HEK293 (cell line): ENCODE data around the gene ATXN1L.

ENCODE experiments used
- CTCF ChIA-PET: fragments of 350-600 bp; formaldehyde crosslinking; extraction: SDS; loops from one replicate; lab custom pipeline; 2021; ENCODE audit warnings: antibody characterized with exemption; lab: Yijun Ruan, JAX
- POLR2A ChIA-PET: fragments of 300-600 bp; formaldehyde crosslinking; extraction: SDS; loops from one replicate; lab custom pipeline; 2020; ENCODE audit warnings: antibody characterized with exemption, inconsistent platforms; lab: Yijun Ruan, JAX
- H3K27ac ChIP-seq: fragments of 200-500 bp; sonication (Bioruptor generic); 2 replicates; pipeline ENCODE4 v1.5.1; 2014; ENCODE audit warnings: low read depth, low read length, control low read depth, inconsistent platforms; ENCODE audit errors: extremely low read depth
- H3K36me3 ChIP-seq, 2 experiments: fragments of 200-500 bp in 1 of 2; sonication (Bioruptor generic) in 1 of 2; 1 replicate in 1 of 2; 2 replicates in 1 of 2; pipeline ENCODE4 v1.5.1; 2014 to 2017; ENCODE audit warnings: inconsistent platforms in 2 of 2, low read length in 2 of 2; ENCODE audit not compliant: control insufficient read depth in 2 of 2, insufficient read depth in 1 of 2
- H3K4me1 ChIP-seq: fragments of 200-500 bp; sonication (Bioruptor generic); 2 replicates; pipeline ENCODE4 v1.5.1; 2014; ENCODE audit warnings: mild to moderate bottlenecking, low read length, inconsistent platforms; ENCODE audit not compliant: control insufficient read depth, insufficient read depth
- H3K4me3 ChIP-seq: 2 replicates; pipeline ENCODE4 v1.5.1; 2011; ENCODE audit warnings: low read depth, mild to moderate bottlenecking, control low read depth, low read length, moderate library complexity
- H3K9me3 ChIP-seq: fragments of 200-500 bp; sonication (Bioruptor generic); 2 replicates; pipeline ENCODE4 v1.5.1; 2014; ENCODE audit warnings: low read depth, low read length, inconsistent platforms; ENCODE audit not compliant: control insufficient read depth, insufficient read depth
- GLIS2 ChIP-seq: fragments of 450-650 bp; formaldehyde crosslinking; IDR thresholded peaks from 2 replicates; pipeline ENCODE4 v1.5.1; 2016; ENCODE audit warnings: missing biosample characterization, missing genetic modification characterization
- HOXD13 ChIP-seq: sonication (generic); formaldehyde crosslinking; IDR thresholded peaks from 2 replicates; pipeline ENCODE4 v1.8.0; 2022; ENCODE audit warnings: missing genetic modification reagents, borderline replicate concordance
- PRDM1 ChIP-seq: fragments of 450-650 bp; formaldehyde crosslinking; IDR thresholded peaks from 2 replicates; pipeline ENCODE4; 2016; ENCODE audit warnings: missing biosample characterization, missing genetic modification characterization
- REPIN1 ChIP-seq: fragments of 450-650 bp; formaldehyde crosslinking; IDR thresholded peaks from 2 replicates; pipeline ENCODE4 v1.5.1; 2017; ENCODE audit warnings: missing biosample characterization, missing genetic modification characterization, low read depth
- ZBTB17 ChIP-seq: fragments of 450-650 bp; formaldehyde crosslinking; IDR thresholded peaks from 2 replicates; pipeline ENCODE4 v1.5.1; 2016; ENCODE audit warnings: missing biosample characterization, missing genetic modification characterization
- ZBTB7A ChIP-seq: fragments of 450-650 bp; formaldehyde crosslinking; IDR thresholded peaks from 2 replicates; pipeline ENCODE4 v1.5.1; 2016; ENCODE audit warnings: low read depth, missing biosample characterization, missing genetic modification characterization
- ZFP3 ChIP-seq: fragments of 450-650 bp; formaldehyde crosslinking; IDR thresholded peaks from 2 replicates; pipeline ENCODE4 v1.5.1; 2016; ENCODE audit warnings: low read depth, missing biosample characterization, missing genetic modification characterization
- ZNF121 ChIP-seq: fragments of 450-650 bp; formaldehyde crosslinking; IDR thresholded peaks from 2 replicates; pipeline ENCODE4 v1.5.1; 2016; ENCODE audit warnings: missing biosample characterization, missing genetic modification characterization
- ZNF132 ChIP-seq: fragments of 450-650 bp; formaldehyde crosslinking; IDR thresholded peaks from 2 replicates; pipeline ENCODE4 v1.5.1; 2017; ENCODE audit warnings: missing biosample characterization, missing genetic modification characterization, borderline replicate concordance
- ZNF175 ChIP-seq: fragments of 450-650 bp; formaldehyde crosslinking; IDR thresholded peaks from 2 replicates; pipeline ENCODE4 v1.5.1; 2016; ENCODE audit warnings: missing biosample characterization, missing genetic modification characterization
- ZNF202 ChIP-seq: fragments of 450-650 bp; formaldehyde crosslinking; IDR thresholded peaks from 2 replicates; pipeline ENCODE4 v1.5.1; 2016; ENCODE audit warnings: missing biosample characterization, missing genetic modification characterization, borderline replicate concordance
- ZNF214 ChIP-seq: fragments of 450-650 bp; formaldehyde crosslinking; IDR thresholded peaks from 2 replicates; pipeline ENCODE4 v1.5.1; 2017; ENCODE audit warnings: missing biosample characterization, mild to moderate bottlenecking, missing genetic modification characterization, borderline replicate concordance
- ZNF24 ChIP-seq: fragments of 450-650 bp; formaldehyde crosslinking; IDR thresholded peaks from 2 replicates; pipeline ENCODE4 v1.5.1; 2016; ENCODE audit warnings: missing biosample characterization, missing genetic modification characterization
- ZNF274 ChIP-seq, 2 experiments: fragments of 200-500 bp in 1 of 2; fragments of 450-650 bp in 1 of 2; sonication (Bioruptor generic) in 1 of 2; formaldehyde crosslinking in 1 of 2; IDR thresholded peaks; 2 replicates each; pipeline versions ENCODE4 v1.5.1 to v1.6.1; 2014 to 2016; ENCODE audit warnings: borderline replicate concordance in 1 of 2, inconsistent platforms in 1 of 2, low read length in 1 of 2, missing biosample characterization in 1 of 2, missing genetic modification characterization in 1 of 2
- ZNF555 ChIP-seq: fragments of 450-650 bp; formaldehyde crosslinking; conservative IDR thresholded peaks from 2 replicates; pipeline ENCODE4 v1.5.1; 2017; ENCODE audit warnings: missing biosample characterization, mild to moderate bottlenecking, missing genetic modification characterization, inconsistent platforms
- ZNF585B ChIP-seq: fragments of 450-650 bp; formaldehyde crosslinking; IDR thresholded peaks from 2 replicates; pipeline ENCODE4 v1.5.1; 2016; ENCODE audit warnings: missing biosample characterization, missing genetic modification characterization
- ZNF629 ChIP-seq: fragments of 450-650 bp; formaldehyde crosslinking; IDR thresholded peaks from 2 replicates; pipeline ENCODE4 v1.5.1; 2017; ENCODE audit warnings: missing biosample characterization, missing genetic modification characterization
- ZNF677 ChIP-seq: fragments of 450-650 bp; IDR thresholded peaks from 2 replicates; pipeline ENCODE4 v1.5.0; 2018; ENCODE audit warnings: missing biosample characterization, mild to moderate bottlenecking, missing genetic modification characterization, moderate library complexity
- ZSCAN30 ChIP-seq: fragments of 450-650 bp; IDR thresholded peaks from 2 replicates; pipeline ENCODE4 v1.5.1; 2018; ENCODE audit warnings: missing biosample characterization, mild to moderate bottlenecking, missing genetic modification characterization, moderate library complexity
- TF ChIP-seq, protein P1 (sequence below): IDR thresholded peaks from 2 replicates; pipeline ENCODE4 v1.6.1; 2011; ENCODE audit warnings: mild to moderate bottlenecking, low read depth, low read length, borderline replicate concordance
- TF ChIP-seq, protein P2 (sequence below): fragments of 450-650 bp; formaldehyde crosslinking; IDR thresholded peaks from 2 replicates; pipeline ENCODE4 v1.5.1; 2017; ENCODE audit warnings: missing biosample characterization, missing genetic modification characterization
- TF ChIP-seq, protein P3 (sequence below): fragments of 450-650 bp; formaldehyde crosslinking; IDR thresholded peaks from 2 replicates; pipeline ENCODE4 v1.5.1; 2016; ENCODE audit warnings: missing biosample characterization, missing genetic modification characterization
- TF ChIP-seq, protein P4 (sequence below): fragments of 450-650 bp; IDR thresholded peaks from 2 replicates; pipeline ENCODE4 v1.5.1; 2018; ENCODE audit warnings: missing biosample characterization, missing genetic modification characterization

ATXN1L gene

DNA sequence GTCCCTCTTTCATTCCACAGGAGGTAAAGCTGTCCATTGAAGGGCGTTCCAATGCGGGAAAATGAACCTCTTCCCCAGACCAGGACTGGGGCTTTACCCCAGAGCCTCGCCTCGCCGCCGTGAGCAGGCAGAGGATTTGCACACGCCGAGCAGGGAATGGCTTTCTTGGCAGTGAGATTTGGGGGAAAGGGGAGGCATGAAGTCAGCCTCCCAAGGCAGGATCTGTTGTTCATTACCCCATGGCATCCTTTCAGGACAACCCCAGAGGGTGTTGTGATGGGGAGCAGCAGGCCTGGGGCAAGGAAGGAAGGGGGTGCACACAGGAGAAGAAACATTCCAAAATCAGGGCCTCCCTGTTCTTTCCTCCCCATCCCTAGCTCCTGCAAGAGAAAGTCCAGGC, 6.0 kb downstream of the ATXN1L start:
- no peaks in the 10 kb centered on the region for H3K9me3 ChIP-seq
- ChIA-PET CTCF (no interaction called here), POLR2A (interaction anchor here (1.3 kb wide), 1 partner anchor 43 kb away, joined by 4 read pairs; the partner anchor contains the start of gene AP1G1)
- TF ChIP-seq HOXD13 (CRISPR knock-in tag) (no peak), ZNF214 (tag by site-specific recombination) (no peak), PRDM1 (0 out of 2 replicates have a peak, but pooled peaks have one; percentile 26), ZNF585B (tag by site-specific recombination) (no peak), REPIN1 (no peak)
- TF ChIP-seq, all 188 proteins: peak for 1
- Histone ChIP-seq H3K4me1 (peaks cover 8% of the 10 kb centered on the region; the same call in 1 of the 2 replicates), H3K36me3 (peaks cover 10 to 79% of the 10 kb centered on the region in 2 experiments; a peak in 2 of 3 replicates), H3K27ac (no peak overlapping the region), H3K4me3 (no peak overlapping the region)

DNA sequence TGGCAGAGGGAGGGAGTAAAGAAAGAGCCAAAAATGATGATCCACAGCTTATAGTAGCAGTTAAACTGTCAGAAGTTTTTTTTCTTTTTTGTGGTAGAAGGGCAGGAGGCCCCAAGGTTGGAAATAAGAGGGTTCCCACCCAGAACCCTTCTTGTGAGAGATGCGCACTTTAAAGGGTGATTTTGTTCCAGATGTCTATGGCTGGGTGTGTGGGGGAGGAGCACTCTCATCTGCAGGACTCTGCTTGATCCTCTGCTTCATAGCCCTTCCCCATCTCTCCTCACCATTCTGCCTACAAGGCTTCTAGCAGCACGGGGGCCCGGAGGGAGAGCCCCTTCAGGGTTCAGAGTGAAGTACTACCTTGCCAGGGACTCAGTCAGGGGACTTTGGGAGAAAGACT, 6.4 kb downstream of the ATXN1L start:
- Histone ChIP-seq H3K9me3 (no peaks in the 10 kb centered on the region), H3K4me3 (no peak overlapping the region), H3K36me3 (peaks cover 10 to 79% of the 10 kb centered on the region in 2 experiments; a peak in 2 of 3 replicates), H3K27ac (no peak overlapping the region), H3K4me1 (peaks cover 4% of the 10 kb centered on the region; the same call in 1 of the 2 replicates)
- POLR2A ChIA-PET = interaction anchor here (1.3 kb wide), 1 partner anchor 43 kb away, joined by 4 read pairs; the partner anchor contains the start of gene AP1G1
- TF ChIP-seq, protein P1, sequence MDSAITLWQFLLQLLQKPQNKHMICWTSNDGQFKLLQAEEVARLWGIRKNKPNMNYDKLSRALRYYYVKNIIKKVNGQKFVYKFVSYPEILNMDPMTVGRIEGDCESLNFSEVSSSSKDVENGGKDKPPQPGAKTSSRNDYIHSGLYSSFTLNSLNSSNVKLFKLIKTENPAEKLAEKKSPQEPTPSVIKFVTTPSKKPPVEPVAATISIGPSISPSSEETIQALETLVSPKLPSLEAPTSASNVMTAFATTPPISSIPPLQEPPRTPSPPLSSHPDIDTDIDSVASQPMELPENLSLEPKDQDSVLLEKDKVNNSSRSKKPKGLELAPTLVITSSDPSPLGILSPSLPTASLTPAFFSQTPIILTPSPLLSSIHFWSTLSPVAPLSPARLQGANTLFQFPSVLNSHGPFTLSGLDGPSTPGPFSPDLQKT = no peak
- no peak for TF ChIP-seq ZNF629 (tag by site-specific recombination)
- no peak for TF ChIP-seq ZSCAN30 (tag by site-specific recombination)
- no peak for TF ChIP-seq ZBTB17 (tag by site-specific recombination)
- TF ChIP-seq ZFP3 (tag by site-specific recombination) = no peak
- no peak for TF ChIP-seq ZNF175 (tag by site-specific recombination)
- no peak for TF ChIP-seq ZBTB7A (tag by site-specific recombination)
- CTCF ChIA-PET = no interaction called here

DNA sequence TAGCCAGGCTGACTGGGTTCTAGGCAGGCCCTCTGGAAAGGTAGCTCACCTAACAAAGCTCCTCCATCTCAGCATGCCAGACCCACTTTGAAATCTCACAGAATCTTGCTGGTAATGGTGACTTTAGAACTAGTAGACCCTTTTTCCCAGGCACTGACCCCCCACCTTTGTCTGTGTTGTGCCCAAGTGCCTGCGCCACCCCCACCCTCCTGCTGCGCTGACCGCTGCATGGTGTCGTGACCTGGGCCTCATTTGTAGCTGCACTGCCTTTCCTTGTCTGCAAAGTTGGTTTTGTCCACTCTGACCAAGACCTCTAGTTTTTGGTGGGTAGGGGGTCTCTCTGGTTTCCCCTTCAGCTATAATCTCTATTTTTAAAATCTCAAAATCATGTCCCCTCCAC, 6.8 kb downstream of the ATXN1L start:
- TF ChIP-seq REPIN1 = no peak
- H3K4me1 ChIP-seq = 0 out of 2 replicates have a peak, but pooled peaks cover under 1% of the 10 kb centered on the region
- CTCF ChIA-PET = no interaction called here
- POLR2A ChIA-PET = interaction anchor here (1.3 kb wide), 1 partner anchor 43 kb away, joined by 4 read pairs; the partner anchor contains the start of gene AP1G1
- no peak overlapping the region for H3K27ac ChIP-seq
- no peak overlapping the region for H3K4me3 ChIP-seq
- H3K9me3 ChIP-seq = no peaks in the 10 kb centered on the region
- peaks cover 10 to 83% of the 10 kb centered on the region in 2 experiments; a peak in 2 of 3 replicates for H3K36me3 ChIP-seq

DNA sequence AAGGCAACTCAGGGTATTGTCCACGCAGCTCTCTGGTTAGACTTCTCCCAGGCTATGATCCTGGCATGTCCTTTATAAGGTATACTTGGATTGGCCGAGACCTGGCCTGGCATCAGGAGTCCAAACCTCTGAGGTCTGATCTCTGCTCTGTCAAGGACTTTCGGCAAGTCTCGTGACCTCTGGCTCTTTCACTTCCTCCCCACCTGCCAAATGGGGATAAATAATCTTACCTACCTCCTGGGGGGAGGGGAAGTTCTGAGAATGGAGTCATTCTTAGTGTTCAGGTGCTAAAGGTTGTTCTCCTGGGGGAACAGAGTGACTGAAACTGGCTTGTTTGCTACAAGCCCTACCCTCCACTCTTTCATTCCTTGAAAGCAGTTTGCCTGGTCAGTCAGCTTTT, 7.6 kb downstream of the ATXN1L start:
- CTCF ChIA-PET = no interaction called here
- Histone ChIP-seq H3K4me3 (no peak overlapping the region), H3K4me1 (no peaks in the 10 kb centered on the region), H3K9me3 (no peaks in the 10 kb centered on the region), H3K27ac (no peak overlapping the region), H3K36me3 (peaks cover 11 to 81% of the 10 kb centered on the region in 2 experiments; a peak in 2 of 3 replicates)
- POLR2A ChIA-PET = interaction anchor here (0.6 to 1.3 kb wide), 2 partner anchors 12 to 44 kb away, joined by 3 to 4 read pairs; partner anchors contain the start of gene AP1G1
- TF ChIP-seq ZNF202 (tag by site-specific recombination) (no peak), ZNF677 (no peak), REPIN1 (no peak), ZNF24 (tag by site-specific recombination) (no peak), ZNF121 (no peak), GLIS2 (tag by site-specific recombination) (no peak), ZNF555 (tag by site-specific recombination) (no peak), ZNF132 (no peak), ZNF274 (IDR thresholded peaks at IDR 0.05; ENCODE audit: low read length) (no peak), ZNF274 (tag by site-specific recombination; IDR thresholded peaks at IDR 0.05; ENCODE audit: borderline replicate concordance) (no peak)
- TF ChIP-seq, protein P2, sequence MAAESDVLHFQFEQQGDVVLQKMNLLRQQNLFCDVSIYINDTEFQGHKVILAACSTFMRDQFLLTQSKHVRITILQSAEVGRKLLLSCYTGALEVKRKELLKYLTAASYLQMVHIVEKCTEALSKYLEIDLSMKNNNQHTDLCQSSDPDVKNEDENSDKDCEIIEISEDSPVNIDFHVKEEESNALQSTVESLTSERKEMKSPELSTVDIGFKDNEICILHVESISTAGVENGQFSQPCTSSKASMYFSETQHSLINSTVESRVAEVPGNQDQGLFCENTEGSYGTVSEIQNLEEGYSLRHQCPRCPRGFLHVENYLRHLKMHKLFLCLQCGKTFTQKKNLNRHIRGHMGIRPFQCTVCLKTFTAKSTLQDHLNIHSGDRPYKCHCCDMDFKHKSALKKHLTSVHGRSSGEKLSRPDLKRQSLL (tag by site-specific recombination) = no peak
- TF ChIP-seq, protein P3, sequence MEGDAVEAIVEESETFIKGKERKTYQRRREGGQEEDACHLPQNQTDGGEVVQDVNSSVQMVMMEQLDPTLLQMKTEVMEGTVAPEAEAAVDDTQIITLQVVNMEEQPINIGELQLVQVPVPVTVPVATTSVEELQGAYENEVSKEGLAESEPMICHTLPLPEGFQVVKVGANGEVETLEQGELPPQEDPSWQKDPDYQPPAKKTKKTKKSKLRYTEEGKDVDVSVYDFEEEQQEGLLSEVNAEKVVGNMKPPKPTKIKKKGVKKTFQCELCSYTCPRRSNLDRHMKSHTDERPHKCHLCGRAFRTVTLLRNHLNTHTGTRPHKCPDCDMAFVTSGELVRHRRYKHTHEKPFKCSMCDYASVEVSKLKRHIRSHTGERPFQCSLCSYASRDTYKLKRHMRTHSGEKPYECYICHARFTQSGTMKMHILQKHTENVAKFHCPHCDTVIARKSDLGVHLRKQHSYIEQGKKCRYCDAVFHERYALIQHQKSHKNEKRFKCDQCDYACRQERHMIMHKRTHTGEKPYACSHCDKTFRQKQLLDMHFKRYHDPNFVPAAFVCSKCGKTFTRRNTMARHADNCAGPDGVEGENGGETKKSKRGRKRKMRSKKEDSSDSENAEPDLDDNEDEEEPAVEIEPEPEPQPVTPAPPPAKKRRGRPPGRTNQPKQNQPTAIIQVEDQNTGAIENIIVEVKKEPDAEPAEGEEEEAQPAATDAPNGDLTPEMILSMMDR (tag by site-specific recombination) = no peak
- TF ChIP-seq, protein P4, sequence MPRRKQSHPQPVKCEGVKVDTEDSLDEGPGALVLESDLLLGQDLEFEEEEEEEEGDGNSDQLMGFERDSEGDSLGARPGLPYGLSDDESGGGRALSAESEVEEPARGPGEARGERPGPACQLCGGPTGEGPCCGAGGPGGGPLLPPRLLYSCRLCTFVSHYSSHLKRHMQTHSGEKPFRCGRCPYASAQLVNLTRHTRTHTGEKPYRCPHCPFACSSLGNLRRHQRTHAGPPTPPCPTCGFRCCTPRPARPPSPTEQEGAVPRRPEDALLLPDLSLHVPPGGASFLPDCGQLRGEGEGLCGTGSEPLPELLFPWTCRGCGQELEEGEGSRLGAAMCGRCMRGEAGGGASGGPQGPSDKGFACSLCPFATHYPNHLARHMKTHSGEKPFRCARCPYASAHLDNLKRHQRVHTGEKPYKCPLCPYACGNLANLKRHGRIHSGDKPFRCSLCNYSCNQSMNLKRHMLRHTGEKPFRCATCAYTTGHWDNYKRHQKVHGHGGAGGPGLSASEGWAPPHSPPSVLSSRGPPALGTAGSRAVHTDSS (tag by site-specific recombination) = no peak
